Motor neuron (in vitro differentiated cells): ENCODE results near the gene SLC9A3. TPM values are rescaled to one million over a fixed set of nuclear protein-coding genes. Genes with fewer than 3 reads are reported as not detected.

Experiments used
- ATAC-seq, 8 experiments: fragments of 200-7000 bp; cut with Tn5 transposase; replicated peaks in 6 of 8; 2 replicates each; pipeline ENCODE4 v1.8.0; 2021; ENCODE audit warnings: mild to moderate bottlenecking in 8 of 8, moderate library complexity in 8 of 8
- H3K27ac ChIP-seq, 2 donors: fragments of 250-450 bp; sonication (Bioruptor Pico); 2 replicates each; pipeline ENCODE4 v1.9.0; 2021; ENCODE audit warnings: antibody characterized with exemption in 2 of 2, mild to moderate bottlenecking in 2 of 2, moderate library complexity in 1 of 2
- H3K4me1 ChIP-seq, 2 donors: fragments of 250-450 bp; sonication (Bioruptor Pico); replicated peaks in 1 of 2; 2 replicates each; pipeline ENCODE4 v1.6.1; 2021; ENCODE audit warnings: antibody characterized with exemption in 2 of 2, mild to moderate bottlenecking in 2 of 2, moderate library complexity in 1 of 2
- H3K4me3 ChIP-seq, 5 donors: fragments of 250-450 bp; sonication (Bioruptor Pico); 2 replicates each; pipeline ENCODE4 v1.9.0; 2021; ENCODE audit warnings: antibody characterized with exemption in 5 of 5, mild to moderate bottlenecking in 5 of 5, moderate library complexity in 4 of 5
- WGBS, 10 experiments: fragments of 450-650 bp; shearing (Covaris generic); methylation state at CpG; one replicate each; pipeline ENCODE4 v1.0.0; 2022; 5-methylcytosine and 5-hydroxymethylcytosine counted together
- in situ Hi-C, 9 experiments: fragments of 400-800 bp; cut with MboI; loops; one replicate each; pipeline ENCODE4 v1.15.0; 2021; ENCODE audit warnings: low sequenced_read_pairs in 9 of 9, low pct_unique_long_range_greater_than_20kb in 2 of 9; ENCODE audit not compliant: unreplicated experiment in 9 of 9
- total RNA-seq, 8 experiments: library from RNA; unstranded; fragments of 300-600 nt; gene quantifications; 2 replicates each; pipeline versions ENCODE4 v1.2.3 to v1.2.4, GENCODE V29; 2022

SLC9A3 gene
- total RNA-seq, 8 experiments from 2014 or later = 0.97 to 92.5 (median 1.6) TPM

DNA sequence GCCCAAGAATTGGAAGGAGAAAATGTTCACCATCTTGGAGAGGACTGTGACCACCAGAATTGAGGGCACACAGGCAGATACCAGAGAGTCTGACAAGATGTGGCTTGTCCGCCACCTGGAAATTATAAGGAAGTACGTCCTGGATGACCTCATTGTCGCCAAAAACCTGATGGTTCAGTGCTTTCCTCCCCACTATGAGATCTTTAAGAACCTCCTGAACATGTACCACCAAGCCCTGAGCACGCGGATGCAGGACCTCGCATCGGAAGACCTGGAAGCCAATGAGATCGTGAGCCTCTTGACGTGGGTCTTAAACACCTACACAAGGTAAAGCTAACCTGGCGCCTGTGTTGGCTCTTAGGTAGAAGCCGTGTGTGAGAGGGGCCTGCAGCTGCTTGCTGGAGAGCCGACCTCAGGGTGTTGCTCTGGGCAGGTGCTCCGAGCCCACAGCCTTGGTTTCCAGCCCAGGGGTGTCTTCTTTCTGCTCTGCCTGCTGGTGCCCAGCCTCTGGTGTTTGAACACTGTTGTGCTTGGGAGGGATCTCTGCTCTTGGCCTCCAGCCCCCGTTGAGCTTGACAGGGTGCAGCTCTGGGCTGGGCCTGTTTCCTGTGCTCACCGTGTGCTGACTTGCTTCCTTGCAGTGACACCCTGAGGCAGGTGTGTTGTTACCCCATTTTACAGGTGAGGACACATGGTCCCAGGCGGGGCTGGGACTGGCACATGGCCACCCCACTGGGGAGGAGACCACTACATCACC is 70.3 kb downstream of the SLC9A3 start:
- no peak for ATAC-seq
- 70 to 95% (median 87%) methylated on average over 1 to 11 of the region's 16 CpGs; no CpG with 5 or more reads in 4 of the 10 experiments for WGBS, 10 experiments
- Histone ChIP-seq H3K4me1 (no peaks in the 10 kb centered on the region), H3K27ac (no peak overlapping the region), H3K4me3 (no peak overlapping the region)
- in situ Hi-C loops = no loop called here

- in situ Hi-C loops = no loop called here
- Histone ChIP-seq H3K4me1 (no peaks in the 10 kb centered on the region), H3K4me3 (no peak overlapping the region), H3K27ac (no peak overlapping the region)
- peak in 3 of 8 experiments; percentile 82 to 99 (median 99) for ATAC-seq
- 57 to 98% (median 88%) methylated on average over 1 to 11 of the region's 17 CpGs; no CpG with 5 or more reads in 3 of the 10 experiments for WGBS, 10 experiments
These were observed 71.1 kb downstream of the SLC9A3 start for GRCh38 chr5:452978-453710.

DNA sequence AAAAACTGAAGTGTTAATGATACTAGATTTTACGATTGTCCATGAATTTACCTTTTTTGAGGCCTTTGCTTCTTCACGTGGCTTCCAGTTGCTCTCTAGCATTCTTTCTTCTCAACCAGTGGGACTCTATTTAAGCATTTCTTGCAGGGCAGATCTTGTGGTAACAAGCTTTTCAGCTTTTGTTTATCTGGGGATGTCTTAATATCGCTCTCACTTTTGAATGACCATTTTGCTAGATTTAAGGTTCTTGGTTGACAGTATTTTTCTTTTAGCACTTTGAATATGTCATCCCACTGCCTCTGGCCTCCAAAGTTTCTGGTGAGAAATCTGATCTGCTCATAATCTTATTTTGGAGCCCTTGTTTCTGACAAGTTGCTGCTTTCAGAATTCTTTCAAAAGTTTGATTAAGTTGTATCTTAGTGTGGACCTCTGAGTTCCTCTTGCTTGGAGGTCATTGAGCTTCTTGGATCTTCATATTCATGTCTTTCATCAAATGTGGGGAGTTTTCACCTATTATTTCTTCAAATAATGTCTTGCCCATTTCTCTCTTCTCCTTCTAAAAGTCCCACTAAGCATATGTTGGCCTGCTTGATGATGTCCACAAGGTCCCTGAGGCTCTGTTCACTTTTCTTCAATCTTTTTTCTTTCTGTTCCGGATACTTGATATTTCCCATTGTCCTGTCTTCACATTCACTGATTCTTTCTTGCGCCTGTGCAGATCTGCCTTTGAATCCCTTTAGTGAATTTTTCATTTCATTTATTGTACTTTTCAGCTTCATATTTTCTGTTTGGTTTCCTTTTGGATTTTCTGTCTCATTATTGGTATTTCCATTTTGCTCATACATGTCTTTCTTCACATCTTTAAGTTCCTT is 72.4 kb downstream of the SLC9A3 start:
- H3K4me3 ChIP-seq = no peak overlapping the region
- in situ Hi-C loops = no loop called here
- no peak overlapping the region for H3K27ac ChIP-seq
- no peaks in the 10 kb centered on the region for H3K4me1 ChIP-seq
- WGBS, 10 experiments = 74 to 96% (median 88%) methylated on average over 3 to 5 of the region's 5 CpGs
- no peak for ATAC-seq

DNA sequence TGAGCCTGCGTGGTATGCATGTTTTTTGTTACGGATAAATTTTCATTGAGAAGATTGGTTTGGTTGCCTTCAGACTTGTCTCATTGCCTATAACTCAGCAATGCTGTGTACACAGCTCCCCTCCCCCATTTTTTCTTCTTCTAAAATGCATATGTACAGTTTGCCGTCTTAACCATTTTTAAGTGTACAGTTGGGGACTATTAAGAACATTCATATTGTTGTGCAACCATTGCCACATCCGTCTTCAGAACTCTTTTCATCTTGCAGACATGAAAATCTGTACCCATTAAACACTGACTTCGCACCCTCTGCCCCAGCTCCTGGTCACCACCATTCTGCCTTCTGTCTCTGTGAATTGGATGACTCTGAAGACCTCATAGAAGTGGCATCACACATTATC is 75.1 kb downstream of the SLC9A3 start:
- Histone ChIP-seq H3K4me1 (peaks cover 0 to 4% of the 10 kb centered on the region in 2 donors), H3K4me3 (no peak overlapping the region), H3K27ac (no peak overlapping the region)
- no peak for ATAC-seq
- WGBS, 10 experiments = 75 to 100% (median 90%) methylated on average over 2 to 5 of the region's 5 CpGs
- in situ Hi-C loops = no loop called here

DNA sequence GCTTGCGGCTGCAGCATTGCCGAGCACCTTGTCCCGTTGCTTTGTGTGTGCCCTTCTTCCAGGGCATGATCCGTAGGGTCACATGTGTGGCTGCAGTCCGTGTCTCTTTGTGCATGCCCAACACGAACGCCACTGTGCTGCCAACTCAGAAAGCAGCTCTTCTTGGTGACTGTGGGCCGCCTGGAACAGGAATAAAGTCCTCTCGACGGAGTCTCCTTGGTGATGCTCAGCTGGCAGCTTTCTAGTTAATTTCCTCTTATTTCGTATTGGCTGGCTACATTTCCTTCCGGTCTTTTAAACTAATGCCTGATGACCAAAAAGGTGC is 75.5 kb downstream of the SLC9A3 start:
- no peak for ATAC-seq
- no peak overlapping the region for H3K27ac ChIP-seq
- WGBS, 10 experiments = 74 to 100% (median 97%) methylated on average over 1 to 8 of the region's 12 CpGs
- H3K4me1 ChIP-seq = peaks cover 4 to 7% of the 10 kb centered on the region in 2 donors
- in situ Hi-C loops = no loop called here
- no peak overlapping the region for H3K4me3 ChIP-seq

- H3K4me1 ChIP-seq = peaks cover 5 to 7% of the 10 kb centered on the region in 2 donors
- ATAC-seq = no peak
- H3K4me3 ChIP-seq = no peak overlapping the region
- 74 to 100% (median 84%) methylated on average over 1 to 9 of the region's 21 CpGs; no CpG with 5 or more reads in 2 of the 10 experiments for WGBS, 10 experiments
- H3K27ac ChIP-seq = no peak overlapping the region
- in situ Hi-C loops = no loop called here
These were observed 76.0 kb downstream of the SLC9A3 start for GRCh38 chr5:448061-448765.

DNA sequence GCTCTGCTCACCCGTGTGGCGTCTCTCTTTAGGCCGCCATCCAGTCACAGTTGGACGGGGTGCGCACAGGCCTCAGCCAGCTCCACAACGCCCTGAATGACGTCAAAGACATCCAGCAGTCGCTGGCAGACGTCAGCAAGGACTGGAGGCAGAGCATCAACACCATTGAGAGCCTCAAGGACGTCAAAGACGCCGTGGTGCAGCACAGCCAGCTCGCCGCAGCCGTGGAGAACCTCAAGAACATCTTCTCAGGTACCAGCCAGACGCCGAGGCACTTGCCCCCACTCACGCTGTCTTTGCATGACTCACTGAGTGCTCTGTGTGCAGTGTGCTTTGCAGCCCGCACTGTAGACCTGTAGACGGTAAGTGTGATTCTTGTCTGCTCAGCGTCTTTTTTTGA is 76.7 kb downstream of the SLC9A3 start:
- H3K27ac ChIP-seq = no peak overlapping the region
- peaks cover 5 to 7% of the 10 kb centered on the region in 2 donors for H3K4me1 ChIP-seq
- WGBS, 10 experiments = 72 to 100% (median 96%) methylated on average over 2 to 11 of the region's 21 CpGs; no CpG with 5 or more reads in 1 of the 10 experiments
- in situ Hi-C loops = no loop called here
- ATAC-seq = no peak
- no peak overlapping the region for H3K4me3 ChIP-seq

DNA sequence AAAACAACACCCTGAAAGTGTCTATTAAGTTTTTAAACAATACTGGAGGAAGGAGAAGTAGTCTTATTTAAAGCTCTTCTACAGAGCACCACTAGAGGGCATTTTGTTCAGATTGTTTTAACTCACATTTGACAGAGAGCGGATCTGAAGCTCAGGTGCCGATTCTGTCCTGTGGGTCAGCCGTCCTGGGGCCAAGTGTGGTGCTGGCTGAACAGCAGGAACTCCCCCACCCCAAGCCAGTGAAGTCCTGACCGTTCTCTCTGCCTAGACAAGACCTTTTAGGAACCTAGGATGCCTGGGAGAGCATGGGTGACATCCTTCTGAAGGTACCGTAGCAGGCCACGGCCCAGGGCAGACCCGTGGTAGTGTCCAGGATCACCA is 77.4 kb downstream of the SLC9A3 start:
- 37 to 80% (median 58%) methylated on average over 1 to 6 of the region's 7 CpGs; no CpG with 5 or more reads in 4 of the 10 experiments for WGBS, 10 experiments
- ATAC-seq = peak in 2 of 8 experiments; percentile 5
- H3K27ac ChIP-seq = no peak overlapping the region

GRCh38 chr5:446066-446882 is 78.0 kb downstream of the SLC9A3 start:
- Histone ChIP-seq H3K4me3 (no peak overlapping the region), H3K27ac (no peak overlapping the region), H3K4me1 (peaks cover 10 to 16% of the 10 kb centered on the region in 2 donors)
- in situ Hi-C loops = no loop called here
- no peak for ATAC-seq
- 67 to 100% (median 91%) methylated on average over 1 to 14 of the region's 19 CpGs; no CpG with 5 or more reads in 1 of the 10 experiments for WGBS, 10 experiments

More for the DNA sequence above, 77.4 kb downstream of the SLC9A3 start:
- in situ Hi-C loops = no loop called here
- Histone ChIP-seq H3K4me3 (no peak overlapping the region), H3K4me1 (peaks cover 10 to 13% of the 10 kb centered on the region in 2 donors)

GRCh38 chr5:445591-445990 is 78.7 kb downstream of the SLC9A3 start:
- Histone ChIP-seq H3K4me3 (no peak overlapping the region), H3K27ac (no peak overlapping the region), H3K4me1 (peaks cover 10 to 16% of the 10 kb centered on the region in 2 donors)
- no peak for ATAC-seq
- in situ Hi-C loops = no loop called here
- 81 to 100% (median 96%) methylated on average over 1 to 7 of the region's 10 CpGs; no CpG with 5 or more reads in 6 of the 10 experiments for WGBS, 10 experiments

DNA sequence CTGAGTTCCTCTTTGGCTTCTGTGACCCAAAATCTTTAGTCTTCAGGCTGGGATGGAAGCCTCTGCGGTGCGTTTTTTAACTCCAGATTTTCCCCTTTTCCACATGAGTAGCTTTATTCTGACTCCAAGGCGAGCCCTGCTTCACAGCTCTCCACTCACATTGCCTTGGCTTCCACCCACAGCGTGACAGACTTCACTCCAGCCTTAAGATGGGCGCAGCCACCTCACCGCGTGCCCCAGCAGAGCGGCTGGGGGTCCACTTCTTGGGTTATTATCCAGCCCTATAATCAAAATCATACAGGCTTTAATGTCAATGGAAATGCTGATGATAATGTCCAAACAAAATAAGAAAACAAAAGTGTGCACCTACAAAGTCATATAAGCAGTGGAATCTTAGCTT is 80.0 kb downstream of the SLC9A3 start:
- H3K4me1 ChIP-seq = peaks cover 10 to 16% of the 10 kb centered on the region in 2 donors
- in situ Hi-C loops = no loop called here
- no peak for ATAC-seq
- peak overlapping the region in 4 of 5 donors; percentile 55 to 98 (median 90) for H3K4me3 ChIP-seq
- no peak overlapping the region for H3K27ac ChIP-seq
- 35 to 88% (median 70%) methylated on average over 1 to 6 of the region's 8 CpGs; no CpG with 5 or more reads in 4 of the 10 experiments for WGBS, 10 experiments
